Transverse colon (tissue), 4 donors: Measurements from ENCODE around the gene RBM47. TPM values are rescaled to one million over a fixed set of nuclear protein-coding genes. Genes with fewer than 3 reads are reported as not detected.
A peak's percentile ranks its signal among the peaks of the same experiment; 100 is the strongest.

Experiments used
- DNase-seq: peaks from one replicate; pipeline ENCODE4 v3.0.0-alpha.2; 2019
- H3K27ac ChIP-seq, 4 donors: fragments of 200-600 bp; sonication (generic); 2 replicates each; pipeline ENCODE4 v1.5.1; 2016 to 2018; ENCODE audit warnings: inconsistent platforms in 4 of 4
- H3K27me3 ChIP-seq: fragments of 200-600 bp; sonication (generic); 2 replicates; pipeline ENCODE4 v1.5.1; 2017; ENCODE audit warnings: inconsistent platforms
- H3K36me3 ChIP-seq, 4 donors: fragments of 200-600 bp; sonication (generic); 2 replicates each; pipeline ENCODE4 v1.5.1; 2017 to 2019; ENCODE audit warnings: inconsistent platforms in 4 of 4
- H3K4me1 ChIP-seq, 4 donors: fragments of 200-600 bp; sonication (generic); 2 replicates each; pipeline ENCODE4 v1.5.1; 2017 to 2020; ENCODE audit warnings: inconsistent platforms in 4 of 4
- H3K4me3 ChIP-seq, 4 donors: fragments of 200-600 bp; sonication (generic); 1 replicate in 1 of 4; 2 replicates in 3 of 4; pipeline versions ENCODE4 v1.5.1 to v1.6.1; 2017 to 2019; ENCODE audit warnings: inconsistent platforms in 4 of 4
- H3K9me3 ChIP-seq, 2 donors: fragments of 200-600 bp; sonication (generic); 2 replicates each; pipeline ENCODE4 v1.5.1; 2017 to 2019; ENCODE audit warnings: inconsistent platforms in 2 of 2
- CTCF ChIP-seq, 5 experiments: fragments of 200-600 bp in 3 of 5; fragments of 450-650 bp in 2 of 5; sonication (generic) in 3 of 5; IDR thresholded peaks; 1 replicate in 2 of 5; 2 replicates in 3 of 5; pipeline ENCODE4 v1.5.1; 2016 to 2017; ENCODE audit warnings: antibody characterized with exemption in 5 of 5, inconsistent platforms in 3 of 5, mild to moderate bottlenecking in 2 of 5, moderate library complexity in 1 of 5
- EP300 ChIP-seq: sonication (generic); formaldehyde crosslinking; IDR thresholded peaks from one replicate; pipeline ENCODE4 v1.6.1; 2017; ENCODE audit warnings: antibody characterized with exemption, low read depth
- POLR2A ChIP-seq: fragments of 450-650 bp; IDR thresholded peaks from one replicate; pipeline ENCODE4 v1.6.1; 2016; ENCODE audit warnings: antibody characterized with exemption, mild to moderate bottlenecking, moderate library complexity
- POLR2AphosphoS5 ChIP-seq, 3 donors: sonication (generic); formaldehyde crosslinking; IDR thresholded peaks; one replicate each; pipeline ENCODE4 v1.6.1; 2016; ENCODE audit warnings: antibody characterized with exemption in 3 of 3
- WGBS, 2 donors: methylation state at CpG; one replicate each; pipeline ENCODE4 v1.1.5; 2018; ENCODE audit warnings: low coverage in 1 of 2; 5-methylcytosine and 5-hydroxymethylcytosine counted together
- in situ Hi-C, 4 donors: fragments of 200-750 bp; cut with MboI; loops; one replicate each; pipeline versions ENCODE4 v1.15.0 to v1.15.1; 2017; ENCODE audit warnings: low sequenced_read_pairs in 3 of 4, low pct_ligation_motif_present in 1 of 4, low pct_unique_long_range_greater_than_20kb in 1 of 4
- intact Hi-C: fragments of 100-400 bp; cut with DNase I; formaldehyde crosslinking; loops from one replicate; pipeline ENCODE4 v1.15.1; 2023; ENCODE audit warnings: low total_unique reads
- total RNA-seq, 4 donors: library from RNA; depleted of rRNA; stranded (reverse); fragments of >200 nt; gene quantifications; one replicate each; pipeline ENCODE4 v1.1.0, GENCODE V29; 2016

The RBM47 gene
- total RNA-seq, 4 donors from 2014 or later: 273 to 667 (median 572) TPM

GRCh38 chr4:40540800-40541199 lies 88.9 kb downstream of the RBM47 start:
- H3K4me1 ChIP-seq: peaks cover 0 to 24% (median 4%) of the 10 kb centered on the region in 4 donors

GRCh38 chr4:40536032-40536431 lies 93.6 kb downstream of the RBM47 start:
- intact Hi-C loops: no loop called here
- Histone ChIP-seq H3K4me3 (no peak overlapping the region), H3K36me3 (no peaks in the 10 kb centered on the region), H3K27ac (no peak overlapping the region), H3K27me3 (no peaks in the 10 kb centered on the region), H3K4me1 (peaks cover 0 to 19% (median 4%) of the 10 kb centered on the region in 4 donors), H3K9me3 (no peaks in the 10 kb centered on the region)
- no peak for DNase-seq
- TF ChIP-seq CTCF (IDR thresholded peaks at IDR 0.05) (no peak), POLR2A (no peak), POLR2AphosphoS5 (IDR thresholded peaks at IDR 0.05) (no peak), EP300 (no peak)
- 65 to 100% methylated on average over 1 to 4 of the region's 4 CpGs for WGBS, 2 donors
- in situ Hi-C loops: loop anchor here in 1 of 4 donors (25.0 kb wide), 1 partner anchor 176 kb away; no protein-coding TSS in a partner anchor

More at GRCh38 chr4:40540800-40541199, 88.9 kb downstream of the RBM47 start:
- Histone ChIP-seq H3K36me3 (no peaks in the 10 kb centered on the region), H3K27ac (peak overlapping the region; percentile 76 to 83 (median 82)), H3K4me3 (no peak overlapping the region), H3K27me3 (no peaks in the 10 kb centered on the region), H3K9me3 (no peaks in the 10 kb centered on the region)
- no peak for DNase-seq
- intact Hi-C loops (no loop called here), in situ Hi-C loops (loop anchor here in 1 of 4 donors (25.0 kb wide), 1 partner anchor 172 kb away; no protein-coding TSS in a partner anchor)
- 67% methylated on average over 7 of the region's 7 CpGs; no CpG with 5 or more reads in 1 of the 2 donors for whole genome bisulfite sequencing, 2 donors
- TF ChIP-seq EP300: no peak

- intact Hi-C loops: no loop called here
- in situ Hi-C loops: loop anchor here in 1 of 4 donors (25.0 kb wide), 1 partner anchor 181 kb away; no protein-coding TSS in a partner anchor
- Histone ChIP-seq H3K4me1 (peaks cover 0 to 14% (median 5%) of the 10 kb centered on the region in 4 donors), H3K9me3 (no peaks in the 10 kb centered on the region), H3K27me3 (no peaks in the 10 kb centered on the region), H3K27ac (peak overlapping the region; percentile 77 to 85 (median 78)), H3K36me3 (no peaks in the 10 kb centered on the region), H3K4me3 (no peak overlapping the region)
- TF ChIP-seq POLR2A: no peak
- TF ChIP-seq EP300: no peak
- no peak for TF ChIP-seq POLR2AphosphoS5 (IDR thresholded peaks at IDR 0.05)
- TF ChIP-seq CTCF (IDR thresholded peaks at IDR 0.05): no peak
- DNase-seq: no peak
- 74 to 76% methylated on average over 3 of the region's 3 CpGs for WGBS, 2 donors
Measured at GRCh38 chr4:40531636-40532023, 98.0 kb downstream of the RBM47 start.

- H3K4me1 ChIP-seq: peaks cover 0 to 14% (median 7%) of the 10 kb centered on the region in 4 donors
- H3K4me3 ChIP-seq: peak overlapping the region in 1 of 4 donors; percentile 21
- in situ Hi-C loops: loop anchor here in 1 of 4 donors (25.0 kb wide), 1 partner anchor 181 kb away; no protein-coding TSS in a partner anchor
- WGBS, 2 donors: 40 to 57% methylated on average over 6 to 10 of the region's 10 CpGs
- no peak for TF ChIP-seq CTCF (IDR thresholded peaks at IDR 0.05)
- TF ChIP-seq EP300: no peak
- peak; percentile 23 for TF ChIP-seq POLR2A
- peak in 1 of 3 donors; percentile 53 for TF ChIP-seq POLR2AphosphoS5 (IDR thresholded peaks at IDR 0.05)
- H3K36me3 ChIP-seq: no peaks in the 10 kb centered on the region
- intact Hi-C loops: no loop called here
- peak; percentile 81 for DNase-seq
- H3K9me3 ChIP-seq: no peaks in the 10 kb centered on the region
- no peaks in the 10 kb centered on the region for H3K27me3 ChIP-seq
- peak overlapping the region; percentile 77 to 85 (median 78) for H3K27ac ChIP-seq
Measured at GRCh38 chr4:40530961-40531635, 98.6 kb downstream of the RBM47 start.
